Spleen (tissue), 11 donors: ENCODE results near the gene NOG. TPM values are rescaled to one million over a fixed set of nuclear protein-coding genes. Genes with fewer than 3 reads are reported as not detected.

Experiments
- DNase-seq: peaks from one replicate; pipeline ENCODE4 v3.0.0-alpha.2; 2020
- H3K27ac ChIP-seq, 8 donors: fragments of 200-600 bp; sonication (generic) in 7 of 8; 1 replicate in 4 of 8; 2 replicates in 4 of 8; pipeline versions ENCODE4 v1.5.0 to v1.8.0; 2016 to 2021; ENCODE audit warnings: inconsistent platforms in 4 of 8, mild to moderate bottlenecking in 4 of 8, moderate library complexity in 1 of 8
- H3K27me3 ChIP-seq, 7 donors: fragments of 200-600 bp; sonication (generic) in 6 of 7; replicated peaks in 1 of 7; 1 replicate in 4 of 7; 2 replicates in 3 of 7; pipeline versions ENCODE4 v1.5.0 to v1.8.0; 2016 to 2021; ENCODE audit warnings: inconsistent platforms in 3 of 7, mild to moderate bottlenecking in 1 of 7
- H3K36me3 ChIP-seq, 6 donors: fragments of 200-600 bp; sonication (generic) in 5 of 6; 1 replicate in 4 of 6; 2 replicates in 2 of 6; pipeline versions ENCODE4 v1.5.0 to v1.8.0; 2016 to 2021; ENCODE audit warnings: inconsistent platforms in 2 of 6
- H3K4me1 ChIP-seq, 6 donors: fragments of 200-600 bp; sonication (generic) in 5 of 6; 1 replicate in 3 of 6; 2 replicates in 3 of 6; pipeline versions ENCODE4 v1.5.0 to v1.8.0; 2016 to 2021; ENCODE audit warnings: inconsistent platforms in 3 of 6
- H3K4me3 ChIP-seq, 8 donors: fragments of 200-600 bp; sonication (generic) in 7 of 8; 1 replicate in 4 of 8; 2 replicates in 4 of 8; pipeline versions ENCODE4 v1.5.0 to v1.8.0; 2016 to 2021; ENCODE audit warnings: inconsistent platforms in 4 of 8, mild to moderate bottlenecking in 4 of 8, moderate library complexity in 2 of 8
- H3K9me3 ChIP-seq, 8 donors: fragments of 200-600 bp; sonication (generic) in 7 of 8; 1 replicate in 4 of 8; 2 replicates in 4 of 8; pipeline versions ENCODE4 v1.5.0 to v1.8.0; 2016 to 2021; ENCODE audit warnings: inconsistent platforms in 4 of 8
- CTCF ChIP-seq, 11 experiments: fragments of 200-600 bp in 7 of 11; fragments of 450-650 bp in 4 of 11; sonication (generic) in 4 of 11; IDR thresholded peaks in 8 of 11; conservative IDR thresholded peaks in 3 of 11; 1 replicate in 7 of 11; 2 replicates in 4 of 11; pipeline versions ENCODE4 v1.4.0 to v1.8.0; 2016 to 2021; ENCODE audit warnings: antibody characterized with exemption in 11 of 11, inconsistent platforms in 4 of 11, mild to moderate bottlenecking in 1 of 11
- POLR2A ChIP-seq, 3 donors: fragments of 450-650 bp; IDR thresholded peaks; one replicate each; pipeline ENCODE4 v1.5.1; 2017; ENCODE audit warnings: antibody characterized with exemption in 3 of 3, mild to moderate bottlenecking in 1 of 3
- POLR2AphosphoS5 ChIP-seq, 3 donors: sonication (generic); formaldehyde crosslinking; IDR thresholded peaks; one replicate each; pipeline ENCODE4 v1.5.1; 2017; ENCODE audit warnings: antibody characterized with exemption in 3 of 3
- WGBS, 5 donors: extraction: QIAGEN DNeasy Blood & Tissue Kit in 3 of 5; methylation state at CpG; one replicate each; pipeline versions ENCODE4 v1.1.5 to v1.1.7; 2013 to 2018; 5-methylcytosine and 5-hydroxymethylcytosine counted together
- intact Hi-C: fragments of 100-400 bp; cut with DNase I; formaldehyde crosslinking; loops from one replicate; pipeline ENCODE4 v1.15.0; 2023; ENCODE audit warnings: low total_unique reads
- polyA plus RNA-seq, 3 donors: library from polyadenylated mRNA; stranded (reverse); fragments of 200-250 nt; gene quantifications; one replicate each; pipeline ENCODE4 v1.2.1, GENCODE V29; 2013
- total RNA-seq, 7 donors: library from RNA; depleted of rRNA in 3 of 7; stranded (reverse); fragments of >200 nt in 3 of 7; fragmentation: NEBNext Ultra II Directional in 4 of 7; extraction: Animal tissue kit (Norgen Biotek cat#: 25700) in 4 of 7; gene quantifications; one replicate each; pipeline versions ENCODE4 v1.1.0 to v1.2.1, GENCODE V29; 2016 to 2021
- donor health status: healthy with polysubstance abuse.
- donor health status: DM: no; HTN: no; CAD: no; lungs with moderate emphysema.
- donor health status: DM: no; HTN: no; CAD: no.
- donor health status: Bipolar disorder and iron deficiency.
- donor health status: healthy.
- donor health status: DM: no; HTN: no; CAD: no.
- donor health status: DM: yes; HTN: yes; CAD: no.

NOG gene
- total and polyA plus RNA-seq, 10 donors, result 0.04 to 1.3 (median 0.54) TPM; not detected in 3

- 80 to 91% (median 85%) methylated on average over 7 of the region's 7 CpGs for WGBS, 5 donors
- no peak overlapping the region for H3K4me3 ChIP-seq
- no peaks in the 10 kb centered on the region for H3K9me3 ChIP-seq
- peaks cover 0 to 37% (median 4%) of the 10 kb centered on the region in 7 donors for H3K27me3 ChIP-seq
- no peaks in the 10 kb centered on the region for H3K4me1 ChIP-seq
- no peak for TF ChIP-seq POLR2AphosphoS5 (IDR thresholded peaks at IDR 0.05)
- no peak for TF ChIP-seq CTCF (IDR thresholded peaks at IDR 0.05 in 8 of 11, conservative IDR thresholded peaks at IDR 0.05 in 3 of 11)
- no peak for TF ChIP-seq POLR2A (IDR thresholded peaks at IDR 0.05)
- intact Hi-C loops, result no loop called here
- DNase-seq, result no peak
- no peak overlapping the region for H3K27ac ChIP-seq
- H3K36me3 ChIP-seq, result no peaks in the 10 kb centered on the region
Measured at GRCh38 chr17:56583772-56584171, 9.7 kb upstream of the NOG start.

- WGBS, 5 donors, result 64 to 90% (median 66%) methylated on average over 5 of the region's 5 CpGs
- intact Hi-C loops, result no loop called here
- no peak overlapping the region for H3K27ac ChIP-seq
- no peaks in the 10 kb centered on the region for H3K36me3 ChIP-seq
- no peak for DNase-seq
- no peak overlapping the region for H3K4me3 ChIP-seq
- TF ChIP-seq POLR2AphosphoS5 (IDR thresholded peaks at IDR 0.05), result no peak
- TF ChIP-seq POLR2A (IDR thresholded peaks at IDR 0.05), result no peak
- no peak for TF ChIP-seq CTCF (IDR thresholded peaks at IDR 0.05 in 8 of 11, conservative IDR thresholded peaks at IDR 0.05 in 3 of 11)
- no peaks in the 10 kb centered on the region for H3K9me3 ChIP-seq
- H3K27me3 ChIP-seq, result peaks cover 0 to 65% (median 16%) of the 10 kb centered on the region in 7 donors
- peaks cover 0 to 3% (median 2%) of the 10 kb centered on the region in 6 donors for H3K4me1 ChIP-seq
Measured at GRCh38 chr17:56587298-56587697, 6.2 kb upstream of the NOG start.

GRCh38 chr17:56592487-56593085, 913 bp upstream of the NOG start:
- H3K4me1 ChIP-seq, result peaks cover 24 to 56% (median 54%) of the 10 kb centered on the region in 6 donors
- peaks cover 0 to 93% (median 63%) of the 10 kb centered on the region in 7 donors for H3K27me3 ChIP-seq
- 0 to 1% (median 1%) methylated on average over 36 to 44 of the region's 44 CpGs for WGBS, 5 donors
- peak overlapping the region; percentile 21 to 75 (median 60) for H3K4me3 ChIP-seq
- no peak overlapping the region for H3K27ac ChIP-seq
- no peak for TF ChIP-seq POLR2A (IDR thresholded peaks at IDR 0.05)
- peak; percentile 26 to 98 (median 94) for TF ChIP-seq CTCF (IDR thresholded peaks at IDR 0.05 in 8 of 11, conservative IDR thresholded peaks at IDR 0.05 in 3 of 11)
- TF ChIP-seq POLR2AphosphoS5 (IDR thresholded peaks at IDR 0.05), result peak in 1 of 3 donors; percentile 22
- H3K36me3 ChIP-seq, result no peaks in the 10 kb centered on the region
- DNase-seq, result peak; percentile 89
- no peaks in the 10 kb centered on the region for H3K9me3 ChIP-seq
- intact Hi-C loops, result loop anchor here (5.0 kb wide), 2 partner anchors 125 to 190 kb away; no protein-coding TSS in a partner anchor

- 1 to 2% (median 1%) methylated on average over 32 to 46 of the region's 46 CpGs for WGBS, 5 donors
- H3K36me3 ChIP-seq, result no peaks in the 10 kb centered on the region
- intact Hi-C loops, result loop anchor here (5.0 kb wide), 2 partner anchors 124 to 189 kb away; no protein-coding TSS in a partner anchor
- no peak for TF ChIP-seq POLR2A (IDR thresholded peaks at IDR 0.05)
- no peak for TF ChIP-seq POLR2AphosphoS5 (IDR thresholded peaks at IDR 0.05)
- TF ChIP-seq CTCF (IDR thresholded peaks at IDR 0.05 in 8 of 11, conservative IDR thresholded peaks at IDR 0.05 in 3 of 11), result no peak
- H3K27me3 ChIP-seq, result peaks cover 0 to 99% (median 68%) of the 10 kb centered on the region in 7 donors
- peak overlapping the region; percentile 21 to 75 (median 60) for H3K4me3 ChIP-seq
- H3K9me3 ChIP-seq, result no peaks in the 10 kb centered on the region
- peaks cover 24 to 61% (median 58%) of the 10 kb centered on the region in 6 donors for H3K4me1 ChIP-seq
- H3K27ac ChIP-seq, result peak overlapping the region in 1 of 8 donors; percentile 50
- DNase-seq, result peak; percentile 78
Measured at GRCh38 chr17:56593086-56593645, 333 bp upstream of the NOG start.
